SU-DHL-6 (cell line): Measurements from ENCODE around the gene PFKM.

Experiments
- EZH2phosphoT487 ChIP-seq: fragments of 200-600 bp; sonication (generic), shearing (Covaris generic); conservative IDR thresholded peaks from 2 replicates; pipeline ENCODE4 v1.6.1; 2018; ENCODE audit warnings: mild to moderate bottlenecking, antibody characterized with exemption, low read length, moderate library complexity, mixed read lengths
- TF ChIP-seq, protein P1 (sequence below): fragments of 200-600 bp; sonication (generic); IDR thresholded peaks from one replicate; pipeline ENCODE4 v1.5.1; 2017; ENCODE audit warnings: antibody characterized with exemption, mild to moderate bottlenecking, low read length, moderate library complexity; ENCODE audit not compliant: insufficient read depth, poor library complexity, severe bottlenecking

DNA sequence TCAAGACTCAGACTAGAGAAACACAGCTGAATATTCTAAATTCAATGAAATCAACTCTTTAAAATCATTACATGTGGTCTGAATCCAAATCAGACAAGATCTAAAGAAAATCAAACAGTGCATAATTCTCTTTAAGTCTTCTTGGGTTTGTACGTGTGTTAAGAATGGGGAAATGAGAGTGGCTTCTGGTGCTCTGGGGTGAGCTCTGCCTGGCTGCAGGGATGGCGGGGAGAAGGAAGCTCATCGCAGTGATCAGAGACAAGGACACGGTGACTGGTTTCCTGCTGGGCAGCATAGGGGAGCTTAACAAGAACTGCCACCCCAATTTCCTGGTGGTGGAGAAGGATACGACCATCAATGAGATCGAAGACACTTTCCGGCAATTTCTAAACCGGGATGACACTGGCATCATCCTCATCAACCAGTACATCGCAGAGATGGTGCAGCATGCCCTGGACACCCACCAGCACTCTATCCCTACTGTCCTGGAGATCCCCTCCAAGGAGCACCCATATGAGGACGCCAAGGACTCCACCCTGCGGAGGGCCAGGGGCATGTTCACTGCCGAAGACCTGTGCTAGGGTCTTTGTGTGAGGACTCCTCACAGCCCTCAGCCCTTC lies 34.2 kb upstream of the PFKM start:
- TF ChIP-seq, protein P1, sequence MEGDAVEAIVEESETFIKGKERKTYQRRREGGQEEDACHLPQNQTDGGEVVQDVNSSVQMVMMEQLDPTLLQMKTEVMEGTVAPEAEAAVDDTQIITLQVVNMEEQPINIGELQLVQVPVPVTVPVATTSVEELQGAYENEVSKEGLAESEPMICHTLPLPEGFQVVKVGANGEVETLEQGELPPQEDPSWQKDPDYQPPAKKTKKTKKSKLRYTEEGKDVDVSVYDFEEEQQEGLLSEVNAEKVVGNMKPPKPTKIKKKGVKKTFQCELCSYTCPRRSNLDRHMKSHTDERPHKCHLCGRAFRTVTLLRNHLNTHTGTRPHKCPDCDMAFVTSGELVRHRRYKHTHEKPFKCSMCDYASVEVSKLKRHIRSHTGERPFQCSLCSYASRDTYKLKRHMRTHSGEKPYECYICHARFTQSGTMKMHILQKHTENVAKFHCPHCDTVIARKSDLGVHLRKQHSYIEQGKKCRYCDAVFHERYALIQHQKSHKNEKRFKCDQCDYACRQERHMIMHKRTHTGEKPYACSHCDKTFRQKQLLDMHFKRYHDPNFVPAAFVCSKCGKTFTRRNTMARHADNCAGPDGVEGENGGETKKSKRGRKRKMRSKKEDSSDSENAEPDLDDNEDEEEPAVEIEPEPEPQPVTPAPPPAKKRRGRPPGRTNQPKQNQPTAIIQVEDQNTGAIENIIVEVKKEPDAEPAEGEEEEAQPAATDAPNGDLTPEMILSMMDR, result no peak
- TF ChIP-seq EZH2phosphoT487, result no peak
